Effector memory CD4-positive, alpha-beta T cell (primary cell): ENCODE results near the gene OSBPL3.

ENCODE experiments used
- DNase-seq, 3 donors: peaks; one replicate each; pipeline ENCODE4 v3.0.0-alpha.2; 2020
- H3K27ac ChIP-seq: 2 replicates; pipeline ENCODE4 v1.7.0; 2013; ENCODE audit warnings: mild to moderate bottlenecking, low read length, moderate library complexity; ENCODE audit not compliant: insufficient read depth, poor library complexity, severe bottlenecking
- H3K27me3 ChIP-seq: replicated peaks from 2 replicates; pipeline ENCODE4 v1.7.0; 2013; ENCODE audit warnings: mild to moderate bottlenecking, low read length; ENCODE audit not compliant: insufficient read depth, control insufficient read depth, poor library complexity, severe bottlenecking
- H3K36me3 ChIP-seq: 2 replicates; pipeline ENCODE4 v1.7.0; 2013; ENCODE audit warnings: mild to moderate bottlenecking, low read length, moderate library complexity; ENCODE audit not compliant: control insufficient read depth, insufficient read depth
- H3K4me1 ChIP-seq: 2 replicates; pipeline ENCODE4 v1.7.0; 2013; ENCODE audit warnings: low read length, mild to moderate bottlenecking; ENCODE audit not compliant: control insufficient read depth, insufficient read depth, poor library complexity, severe bottlenecking
- H3K4me3 ChIP-seq: 2 replicates; pipeline ENCODE4 v1.7.0; 2013; ENCODE audit warnings: low read length, low read depth, mild to moderate bottlenecking; ENCODE audit not compliant: insufficient read depth, poor library complexity, severe bottlenecking
- H3K9me3 ChIP-seq: 2 replicates; pipeline ENCODE4 v1.7.0; 2013; ENCODE audit warnings: mild to moderate bottlenecking, low read length, moderate library complexity; ENCODE audit not compliant: control insufficient read depth

The OSBPL3 gene

DNA sequence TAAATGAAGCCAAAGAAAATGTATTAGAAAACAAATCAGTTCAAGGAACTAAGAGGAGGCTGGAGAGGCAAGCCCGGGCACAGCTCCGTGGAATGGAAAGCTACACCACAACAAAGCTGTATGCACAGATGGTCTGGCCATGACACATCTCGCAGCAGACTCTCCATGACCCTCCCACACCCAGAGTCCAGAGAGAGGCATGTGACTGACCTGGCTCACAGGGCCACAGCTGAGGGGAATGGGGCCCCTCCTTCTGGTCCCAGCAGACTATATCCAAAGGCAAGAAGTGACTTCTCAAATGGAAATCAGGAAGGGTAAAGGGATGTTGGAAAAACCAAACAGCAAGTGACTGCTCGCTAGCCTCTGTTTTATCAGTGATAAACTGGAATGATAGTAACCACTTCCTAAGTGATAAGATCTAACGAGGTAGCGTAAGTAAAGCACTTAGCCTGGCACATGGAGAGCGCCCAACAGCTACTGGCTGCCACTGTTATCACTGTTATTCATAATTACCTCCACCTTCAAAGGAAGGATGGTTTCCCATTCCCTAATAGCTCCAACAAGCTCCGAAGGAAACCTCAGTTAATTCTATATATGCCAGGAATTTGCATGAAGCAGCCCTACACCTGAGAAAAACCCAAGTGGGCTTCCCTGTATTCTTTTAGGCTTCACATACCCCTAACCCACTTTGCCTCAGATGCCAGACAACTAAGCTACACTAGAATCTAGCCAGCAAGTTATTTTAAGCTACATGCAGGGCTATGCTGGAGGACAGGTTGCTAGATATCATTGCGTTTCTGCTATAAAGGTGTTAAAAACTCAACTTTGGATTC is 8.4 kb downstream of the OSBPL3 start:
- Histone ChIP-seq H3K27me3 (no peaks in the 10 kb centered on the region), H3K4me3 (no peak overlapping the region), H3K27ac (no peak overlapping the region), H3K36me3 (no peaks in the 10 kb centered on the region), H3K9me3 (no peaks in the 10 kb centered on the region), H3K4me1 (peaks cover 35% of the 10 kb centered on the region)
- DNase-seq = no peak

DNA sequence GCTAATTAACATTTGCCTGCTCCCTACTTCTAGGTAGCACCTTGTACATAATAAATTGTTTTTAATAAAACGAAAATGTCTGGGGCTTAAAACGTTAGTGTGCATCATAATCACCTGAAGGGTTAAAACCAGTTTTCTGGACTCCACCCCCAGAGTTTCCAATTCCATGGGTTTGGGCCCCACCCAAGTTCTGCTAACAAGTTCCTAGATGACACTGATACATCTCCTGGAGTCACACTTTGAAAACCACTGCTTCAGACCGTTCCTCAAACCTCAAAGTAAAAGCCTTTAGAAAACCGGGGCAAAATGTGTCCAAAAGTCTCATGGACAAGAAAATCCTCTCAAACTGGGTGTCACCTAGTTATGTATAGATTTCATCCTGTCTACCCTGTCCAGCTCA is 9.3 kb downstream of the OSBPL3 start:
- no peak overlapping the region for H3K27ac ChIP-seq
- no peaks in the 10 kb centered on the region for H3K9me3 ChIP-seq
- peaks cover 35% of the 10 kb centered on the region for H3K4me1 ChIP-seq
- DNase-seq = no peak
- H3K27me3 ChIP-seq = no peaks in the 10 kb centered on the region
- no peak overlapping the region for H3K4me3 ChIP-seq
- no peaks in the 10 kb centered on the region for H3K36me3 ChIP-seq

DNA sequence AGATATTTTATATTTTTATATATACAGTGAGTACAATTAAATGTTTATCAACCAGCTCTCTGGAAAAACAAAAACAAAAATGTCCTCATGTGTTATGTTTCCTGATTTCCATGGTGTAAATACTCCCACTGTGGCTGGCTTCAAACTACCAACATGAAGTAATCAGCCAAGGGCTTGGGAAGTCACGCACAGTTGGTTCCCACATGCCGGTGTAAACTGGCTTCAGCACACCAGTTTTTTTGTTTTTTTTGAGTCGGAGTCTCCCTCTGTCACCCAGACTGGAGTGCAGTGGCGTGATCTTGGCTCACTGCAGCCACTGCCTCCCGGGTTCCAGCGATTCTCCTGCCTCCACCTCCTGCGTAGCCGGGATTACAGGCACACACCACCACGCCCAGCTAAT is 11.8 kb downstream of the OSBPL3 start:
- Histone ChIP-seq H3K4me1 (peaks cover 44% of the 10 kb centered on the region), H3K36me3 (no peaks in the 10 kb centered on the region), H3K4me3 (no peak overlapping the region), H3K27me3 (no peaks in the 10 kb centered on the region), H3K27ac (no peak overlapping the region), H3K9me3 (no peaks in the 10 kb centered on the region)
- no peak for DNase-seq

DNA sequence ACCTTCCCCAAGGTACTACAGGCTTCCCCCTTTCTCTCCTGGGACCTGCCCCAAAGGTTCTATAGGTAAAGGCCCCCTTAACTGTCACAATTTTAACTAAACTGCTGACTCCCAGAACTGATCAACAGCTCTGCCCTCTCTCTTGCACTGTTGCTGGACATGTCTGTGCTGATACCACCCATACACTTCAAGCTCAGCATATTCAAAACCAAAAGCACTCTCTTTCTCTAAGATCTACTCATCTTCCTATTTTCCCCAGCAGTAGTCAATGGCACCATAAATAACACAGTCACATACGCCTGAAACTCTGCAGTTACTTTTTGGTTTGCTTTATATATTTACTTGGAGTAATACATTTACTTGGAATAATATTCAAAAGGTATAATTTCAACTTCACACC is 12.3 kb downstream of the OSBPL3 start:
- no peak overlapping the region for H3K4me3 ChIP-seq
- H3K27me3 ChIP-seq = no peaks in the 10 kb centered on the region
- no peaks in the 10 kb centered on the region for H3K9me3 ChIP-seq
- H3K27ac ChIP-seq = no peak overlapping the region
- H3K4me1 ChIP-seq = peaks cover 49% of the 10 kb centered on the region
- no peak for DNase-seq
- H3K36me3 ChIP-seq = no peaks in the 10 kb centered on the region

DNA sequence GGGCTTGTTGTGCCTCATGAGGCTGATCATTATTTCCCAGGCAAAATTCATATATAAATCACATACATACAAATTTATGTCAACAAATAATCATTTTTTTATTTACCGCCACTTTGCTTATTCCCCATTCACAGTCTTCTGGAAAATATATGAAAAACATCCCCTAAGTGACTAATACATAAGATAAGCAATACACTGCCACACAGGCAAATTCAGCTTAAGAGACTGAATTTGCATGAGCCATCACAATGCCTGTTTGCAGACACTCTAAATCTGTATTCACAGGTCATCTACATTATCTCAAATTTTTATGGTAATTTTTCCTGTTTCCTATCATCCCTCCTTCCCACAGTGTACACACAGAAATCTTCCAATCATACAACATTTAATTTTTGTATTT is 13.2 kb downstream of the OSBPL3 start:
- H3K9me3 ChIP-seq = no peaks in the 10 kb centered on the region
- no peak for DNase-seq
- H3K27me3 ChIP-seq = no peaks in the 10 kb centered on the region
- H3K36me3 ChIP-seq = no peaks in the 10 kb centered on the region
- H3K4me3 ChIP-seq = no peak overlapping the region
- H3K4me1 ChIP-seq = peaks cover 47% of the 10 kb centered on the region
- H3K27ac ChIP-seq = peak overlapping the region; percentile 38

DNA sequence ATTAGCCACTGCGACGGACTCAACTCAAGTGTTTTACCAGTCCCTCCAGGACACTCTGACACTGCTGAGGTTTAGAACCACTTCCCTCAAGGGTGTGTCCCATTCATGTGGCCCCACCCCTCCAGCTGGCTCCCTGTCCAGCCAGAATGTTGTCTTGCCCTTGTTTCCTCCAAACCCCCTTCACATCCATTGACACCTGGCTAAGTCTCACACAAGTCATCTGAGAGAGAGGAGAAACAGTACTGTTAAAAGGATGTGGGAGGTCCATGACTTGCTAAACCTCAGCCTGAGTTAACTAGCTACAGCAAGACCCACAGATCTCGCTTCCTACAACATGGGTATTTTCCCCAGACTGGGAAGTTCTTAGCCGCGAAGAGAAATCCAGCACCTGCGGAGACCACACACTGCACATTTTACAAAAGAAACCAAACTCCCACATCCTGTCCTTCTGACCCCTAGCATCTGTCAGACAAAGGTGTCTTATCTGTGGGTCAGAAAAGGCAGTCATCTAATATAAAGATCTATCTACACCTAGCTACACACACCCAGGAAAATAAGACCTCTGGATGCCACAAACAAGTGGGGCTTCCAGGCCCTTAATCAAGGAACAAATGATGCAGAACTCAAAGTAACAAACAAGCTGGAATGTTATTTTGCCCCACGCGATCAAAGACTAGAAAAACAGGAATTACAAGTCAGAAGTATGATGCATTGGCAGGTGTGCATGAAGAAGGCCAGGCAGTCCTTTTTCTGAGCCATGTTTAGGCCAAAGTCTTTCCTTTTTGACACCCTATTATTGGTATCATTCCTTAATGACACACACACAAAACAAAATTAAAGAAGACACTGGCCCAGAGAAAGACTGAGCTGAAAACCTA is 13.9 kb downstream of the OSBPL3 start:
- Histone ChIP-seq H3K4me3 (no peak overlapping the region), H3K9me3 (no peaks in the 10 kb centered on the region), H3K27ac (peak overlapping the region; percentile 38), H3K27me3 (no peaks in the 10 kb centered on the region), H3K4me1 (peaks cover 39% of the 10 kb centered on the region), H3K36me3 (no peaks in the 10 kb centered on the region)
- DNase-seq = peak in 1 of 3 donors; percentile 15

DNA sequence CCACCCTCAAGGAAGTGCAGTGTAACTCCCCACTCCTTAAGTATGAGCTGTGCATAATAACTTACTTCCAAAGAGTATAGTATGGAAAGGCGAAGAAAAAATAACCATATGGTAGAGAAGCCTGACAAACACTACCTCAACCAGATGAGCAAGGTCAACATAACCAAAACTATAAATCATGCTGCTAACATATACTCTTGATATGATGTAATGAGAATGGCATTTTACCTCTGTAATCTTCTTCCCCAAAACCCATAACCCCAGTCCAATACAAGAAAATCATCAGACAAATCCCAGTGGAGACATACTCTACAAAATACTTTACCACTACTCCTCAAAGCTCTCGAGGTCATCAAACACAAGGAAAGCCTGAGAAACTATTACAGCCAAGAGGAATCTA is 15.8 kb downstream of the OSBPL3 start:
- no peaks in the 10 kb centered on the region for H3K27me3 ChIP-seq
- peaks cover 44% of the 10 kb centered on the region for H3K4me1 ChIP-seq
- H3K9me3 ChIP-seq = no peaks in the 10 kb centered on the region
- no peak overlapping the region for H3K4me3 ChIP-seq
- H3K36me3 ChIP-seq = no peaks in the 10 kb centered on the region
- no peak overlapping the region for H3K27ac ChIP-seq
- DNase-seq = no peak

DNA sequence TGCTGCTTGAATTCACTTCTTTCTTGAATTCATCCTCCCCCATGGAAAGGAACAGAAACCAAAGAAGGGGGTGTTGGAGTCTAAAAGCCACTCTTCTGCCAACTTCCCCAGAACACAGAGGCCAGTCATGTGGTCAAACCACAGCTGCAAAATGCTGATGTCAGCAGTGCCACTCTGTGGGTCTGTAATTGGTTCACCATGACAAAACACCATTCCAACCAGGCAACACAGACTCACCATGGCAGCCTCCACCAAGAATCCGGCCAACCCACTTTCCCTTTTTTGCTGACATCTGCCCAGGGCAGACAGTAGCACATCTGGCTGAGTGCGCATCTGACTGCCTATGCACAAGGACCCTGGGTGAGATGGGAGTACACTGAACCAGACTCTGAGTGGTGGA is 16.8 kb downstream of the OSBPL3 start:
- no peaks in the 10 kb centered on the region for H3K9me3 ChIP-seq
- H3K4me1 ChIP-seq = peaks cover 44% of the 10 kb centered on the region
- H3K36me3 ChIP-seq = no peaks in the 10 kb centered on the region
- H3K27ac ChIP-seq = no peak overlapping the region
- no peaks in the 10 kb centered on the region for H3K27me3 ChIP-seq
- DNase-seq = no peak
- no peak overlapping the region for H3K4me3 ChIP-seq

DNA sequence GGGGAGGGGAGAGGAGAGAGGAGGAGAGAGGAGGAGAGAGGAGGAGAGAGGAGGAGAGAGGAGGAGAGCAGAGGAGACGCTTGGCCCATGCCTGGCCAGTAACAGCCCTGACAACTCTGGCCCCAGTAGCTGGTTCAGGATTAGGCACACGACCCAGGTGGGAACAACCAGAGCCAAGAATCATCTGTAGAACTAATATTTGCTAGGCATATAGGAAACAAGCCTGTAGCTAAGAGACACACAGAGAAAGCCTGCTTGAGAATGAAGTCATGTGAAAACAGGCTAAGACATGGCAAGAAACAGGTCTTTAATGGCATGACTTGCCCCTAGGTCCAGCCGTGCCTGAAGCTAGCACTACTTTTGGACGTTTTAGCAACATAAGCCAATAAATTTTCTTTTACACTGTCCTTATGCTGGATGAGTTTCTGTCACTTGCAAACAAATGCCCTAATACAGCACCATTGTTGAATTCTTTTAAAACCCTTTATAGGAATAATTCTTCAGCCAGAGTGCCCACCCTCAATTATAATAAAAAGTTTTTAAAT is 17.5 kb downstream of the OSBPL3 start:
- Histone ChIP-seq H3K9me3 (no peaks in the 10 kb centered on the region), H3K36me3 (no peaks in the 10 kb centered on the region), H3K4me1 (peaks cover 44% of the 10 kb centered on the region), H3K4me3 (no peak overlapping the region), H3K27ac (no peak overlapping the region), H3K27me3 (no peaks in the 10 kb centered on the region)
- no peak for DNase-seq
